Muscle layer of colon (tissue), 2 donors: ENCODE measurements around the gene CRACR2A.

Experiments used
- H3K27ac ChIP-seq: one replicate; pipeline ENCODE4 v1.7.0; 2013; ENCODE audit warnings: low read depth, mild to moderate bottlenecking, low read length, moderate library complexity
- H3K27me3 ChIP-seq, 2 donors: one replicate each; pipeline ENCODE4 v1.7.0; 2013; ENCODE audit warnings: low read length in 2 of 2, mild to moderate bottlenecking in 2 of 2; ENCODE audit not compliant: insufficient read depth in 2 of 2, control insufficient read depth in 1 of 2
- H3K36me3 ChIP-seq: one replicate; pipeline ENCODE4 v1.7.0; 2013; ENCODE audit warnings: mild to moderate bottlenecking, low read length; ENCODE audit not compliant: insufficient read depth
- H3K4me1 ChIP-seq: one replicate; pipeline ENCODE4 v1.7.0; 2013; ENCODE audit warnings: mild to moderate bottlenecking, low read length; ENCODE audit not compliant: insufficient read depth
- H3K4me3 ChIP-seq, 2 donors: one replicate each; pipeline ENCODE4 v1.7.0; 2013; ENCODE audit warnings: low read length in 2 of 2, low read depth in 1 of 2, mild to moderate bottlenecking in 1 of 2, moderate library complexity in 1 of 2
- H3K9ac ChIP-seq: one replicate; pipeline ENCODE4 v1.7.0; 2013; ENCODE audit warnings: low read length
- H3K9me3 ChIP-seq: one replicate; pipeline ENCODE4 v1.7.0; 2013; ENCODE audit warnings: mild to moderate bottlenecking, low read length
- donor health status: abdominal sarcoma.
- donor health status: Adenocarcinoma of cecum.

CRACR2A gene

DNA sequence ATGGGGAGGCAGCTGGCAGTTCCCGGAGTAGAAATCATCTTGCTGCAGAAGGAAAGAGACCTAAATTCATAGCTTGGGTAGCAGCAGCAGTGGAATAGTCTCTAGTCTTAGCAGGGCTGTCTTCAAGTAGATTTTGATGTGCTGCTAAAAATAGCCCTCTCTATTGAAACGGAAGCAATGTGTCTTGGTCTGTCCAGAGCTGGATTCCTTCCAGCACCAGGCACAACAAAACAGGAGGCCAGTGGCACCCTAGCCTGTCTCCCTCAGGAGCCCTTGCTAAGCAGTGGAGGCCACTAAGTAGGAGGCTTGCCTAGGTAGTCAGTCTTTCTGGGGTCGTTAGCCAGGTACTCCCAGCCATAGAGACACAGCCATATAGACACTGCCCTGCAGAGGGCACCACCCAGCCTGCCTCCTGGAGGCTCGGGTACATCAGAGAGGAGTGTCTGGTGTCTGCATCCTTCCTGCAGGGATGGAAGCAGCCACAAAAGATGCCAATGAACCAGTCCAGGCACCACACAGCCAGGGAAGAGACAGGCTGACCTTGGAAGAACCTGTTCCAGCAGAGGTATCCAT is 97.5 kb downstream of the CRACR2A start:
- no peak overlapping the region for H3K27ac ChIP-seq

DNA sequence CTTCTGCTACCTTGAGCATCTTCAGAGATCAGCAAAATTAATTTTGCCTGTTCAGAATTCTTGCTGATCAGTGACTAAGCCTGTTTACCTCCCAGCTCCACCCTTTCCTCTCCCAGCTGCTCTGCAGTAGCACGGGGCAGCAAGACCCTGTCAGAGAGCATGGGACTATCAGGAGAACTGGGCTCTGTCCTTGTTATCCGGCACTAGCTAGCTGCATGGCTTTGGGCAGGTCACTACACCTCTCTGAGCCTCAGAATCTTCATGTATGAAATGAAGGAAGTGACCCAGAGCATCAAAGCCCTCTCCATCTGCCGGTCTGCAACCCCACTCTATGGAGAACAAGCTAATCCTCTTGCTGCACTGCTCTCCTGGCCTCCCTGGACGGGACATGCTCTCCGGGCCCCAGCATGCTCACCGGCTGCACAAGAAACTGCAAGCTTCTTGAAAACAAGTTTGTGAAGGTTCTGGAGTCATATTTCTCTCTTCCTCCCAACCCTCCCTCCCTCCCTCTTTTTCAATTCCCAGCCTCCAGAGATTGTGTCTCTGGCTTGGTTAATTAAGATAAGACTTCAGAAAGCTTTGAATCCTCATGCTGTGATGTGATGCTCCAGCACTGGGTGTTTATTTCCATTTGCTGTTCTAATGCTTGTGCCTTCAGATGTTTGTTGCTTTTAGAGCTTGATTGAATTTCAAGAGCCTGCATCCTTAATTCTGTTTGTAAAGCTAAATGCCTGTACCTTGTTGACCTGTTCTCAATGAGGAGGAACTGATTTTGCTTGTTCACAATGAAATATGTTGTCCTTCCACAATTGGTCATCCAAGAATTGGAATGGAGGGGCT is 101.1 kb downstream of the CRACR2A start:
- H3K27me3 ChIP-seq: no peaks in the 10 kb centered on the region
- no peak overlapping the region for H3K4me3 ChIP-seq
- no peaks in the 10 kb centered on the region for H3K36me3 ChIP-seq
- H3K9me3 ChIP-seq: no peaks in the 10 kb centered on the region
- H3K9ac ChIP-seq: no peak overlapping the region
- no peak overlapping the region for H3K27ac ChIP-seq
- peaks cover 4% of the 10 kb centered on the region for H3K4me1 ChIP-seq

More for the DNA sequence above, 97.5 kb downstream of the CRACR2A start:
- Histone ChIP-seq H3K4me3 (no peak overlapping the region), H3K4me1 (peaks cover 4% of the 10 kb centered on the region), H3K27me3 (no peaks in the 10 kb centered on the region), H3K36me3 (no peaks in the 10 kb centered on the region), H3K9ac (no peak overlapping the region), H3K9me3 (no peaks in the 10 kb centered on the region)

DNA sequence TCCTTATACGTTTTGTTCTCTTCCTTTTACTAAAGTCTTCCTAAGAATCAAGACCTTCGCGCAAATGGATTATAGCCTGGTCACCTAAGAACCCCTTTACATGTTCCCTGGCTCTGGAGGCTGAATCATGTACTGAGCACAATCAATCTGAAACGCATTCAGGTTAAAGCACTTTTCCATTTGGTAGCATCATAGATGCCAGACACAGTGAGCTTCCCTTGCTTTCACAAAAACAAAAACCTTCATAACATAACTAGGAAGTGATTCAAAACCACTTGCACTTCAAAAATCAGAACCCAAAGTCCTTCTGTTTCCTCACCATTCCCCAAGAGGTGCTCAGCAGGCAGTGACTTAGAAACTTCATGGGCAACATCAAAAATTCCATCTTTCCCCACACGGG is 105.4 kb downstream of the CRACR2A start:
- no peaks in the 10 kb centered on the region for H3K27me3 ChIP-seq
- H3K9me3 ChIP-seq: no peaks in the 10 kb centered on the region
- H3K4me3 ChIP-seq: no peak overlapping the region
- H3K9ac ChIP-seq: no peak overlapping the region
- H3K36me3 ChIP-seq: no peaks in the 10 kb centered on the region
- H3K27ac ChIP-seq: no peak overlapping the region
- H3K4me1 ChIP-seq: no peaks in the 10 kb centered on the region

DNA sequence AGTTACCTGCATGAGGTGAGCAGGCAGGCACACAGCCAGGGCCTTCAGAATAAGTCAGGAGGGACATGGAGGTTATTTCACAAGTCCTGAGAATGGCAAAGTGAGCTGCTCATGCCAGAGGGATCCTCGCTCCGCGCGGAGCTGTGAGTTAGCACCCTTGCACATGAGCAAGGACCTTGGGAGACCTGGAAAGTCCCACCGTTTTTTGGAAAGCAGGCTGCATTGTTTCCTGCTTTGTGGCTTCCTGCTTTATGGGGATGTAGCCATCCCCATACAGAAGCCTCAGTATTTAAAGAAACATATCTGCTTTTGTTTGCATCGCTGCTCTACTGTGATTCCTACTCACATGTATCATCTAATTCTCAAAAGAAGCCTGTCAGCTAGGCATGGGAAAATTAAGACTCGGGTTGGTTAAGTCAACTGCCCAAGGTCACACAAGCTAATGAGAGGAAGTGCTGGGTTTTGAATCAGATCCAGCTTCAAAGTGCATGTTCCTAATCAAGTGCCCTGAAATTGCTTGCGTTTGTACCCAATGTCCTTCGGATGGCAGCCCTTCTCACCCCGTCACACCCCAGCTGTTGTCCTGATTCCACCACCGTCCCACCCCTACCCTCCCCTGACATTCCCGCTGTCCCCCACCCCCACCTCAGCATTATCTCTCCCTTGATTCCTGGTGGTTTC is 106.2 kb downstream of the CRACR2A start:
- no peaks in the 10 kb centered on the region for H3K36me3 ChIP-seq
- H3K4me3 ChIP-seq: no peak overlapping the region
- no peaks in the 10 kb centered on the region for H3K4me1 ChIP-seq
- H3K9me3 ChIP-seq: no peaks in the 10 kb centered on the region
- H3K27me3 ChIP-seq: no peaks in the 10 kb centered on the region
- H3K9ac ChIP-seq: no peak overlapping the region
- no peak overlapping the region for H3K27ac ChIP-seq

DNA sequence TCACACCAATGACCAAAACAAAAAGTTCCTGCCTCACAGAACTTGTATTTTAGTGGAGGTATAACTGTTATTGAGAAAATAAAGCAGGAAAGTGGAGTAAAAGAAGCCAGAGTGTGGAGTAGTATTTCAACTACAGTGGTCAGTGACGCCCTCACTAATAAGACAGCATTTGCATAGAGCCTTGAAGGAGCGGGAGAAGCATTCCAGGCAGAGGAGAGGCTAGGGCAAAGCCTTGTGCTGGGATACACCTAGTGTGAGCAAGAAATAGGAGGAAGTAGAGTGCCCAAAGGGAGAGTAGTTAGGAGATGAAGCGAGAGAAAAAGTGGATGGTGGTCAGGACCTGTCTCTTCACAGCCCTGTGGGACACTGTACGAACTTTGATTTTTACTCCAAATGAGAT is 107.8 kb downstream of the CRACR2A start:
- no peak overlapping the region for H3K4me3 ChIP-seq
- no peak overlapping the region for H3K27ac ChIP-seq
- H3K9me3 ChIP-seq: no peaks in the 10 kb centered on the region
- H3K36me3 ChIP-seq: no peaks in the 10 kb centered on the region
- H3K9ac ChIP-seq: no peak overlapping the region
- H3K27me3 ChIP-seq: no peaks in the 10 kb centered on the region
- no peaks in the 10 kb centered on the region for H3K4me1 ChIP-seq

DNA sequence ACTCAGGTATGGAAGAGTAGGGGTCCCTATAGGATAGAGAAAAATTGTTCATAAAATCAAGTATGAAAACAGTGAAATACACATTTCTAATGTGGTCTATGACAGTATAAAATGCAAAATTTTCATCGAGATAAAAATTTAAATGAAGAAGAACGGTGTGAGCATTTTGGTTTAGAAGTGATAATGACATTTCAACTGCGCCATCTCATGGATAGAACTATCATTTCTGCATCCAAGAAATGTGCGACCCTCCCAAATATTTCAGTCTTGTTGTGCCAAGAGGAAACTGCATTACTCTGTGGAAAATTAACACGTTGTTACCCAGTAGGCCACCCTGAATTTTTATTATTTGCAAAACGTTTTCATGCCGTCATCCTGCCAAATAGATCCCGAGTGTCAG is 108.8 kb downstream of the CRACR2A start:
- Histone ChIP-seq H3K9ac (no peak overlapping the region), H3K4me3 (no peak overlapping the region), H3K4me1 (no peaks in the 10 kb centered on the region), H3K36me3 (no peaks in the 10 kb centered on the region), H3K9me3 (no peaks in the 10 kb centered on the region), H3K27me3 (no peaks in the 10 kb centered on the region), H3K27ac (no peak overlapping the region)

DNA sequence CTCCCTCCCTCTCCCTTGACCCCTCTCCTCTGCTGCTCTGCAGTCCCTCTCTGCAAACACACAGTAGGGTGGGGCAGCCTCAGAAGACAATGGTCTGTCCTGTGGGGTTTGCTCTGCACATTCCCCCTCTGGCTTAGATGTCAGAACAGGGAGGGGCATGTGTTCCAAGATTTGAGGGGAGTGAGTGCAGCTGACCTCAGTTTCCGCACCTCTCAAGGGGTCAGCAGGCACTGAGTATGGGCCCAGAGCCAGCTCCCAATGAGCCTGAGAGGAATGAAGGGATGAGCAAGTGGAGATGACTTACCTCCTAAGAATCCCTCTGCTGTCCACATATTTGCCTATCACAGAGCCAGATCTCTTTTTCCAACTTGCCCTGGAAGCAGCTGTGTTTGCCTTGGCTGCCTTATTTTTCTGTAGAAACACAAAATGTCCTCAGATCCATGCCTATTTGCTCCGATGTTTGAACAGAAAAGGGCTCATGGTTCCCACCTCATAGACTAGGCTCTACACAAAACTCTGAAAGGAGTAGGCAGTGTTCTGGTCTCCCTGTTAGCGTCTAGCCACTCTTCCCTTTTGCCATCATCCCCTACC is 111.4 kb downstream of the CRACR2A start:
- Histone ChIP-seq H3K4me3 (no peak overlapping the region), H3K9me3 (no peaks in the 10 kb centered on the region), H3K27ac (no peak overlapping the region), H3K36me3 (no peaks in the 10 kb centered on the region), H3K9ac (no peak overlapping the region), H3K27me3 (no peaks in the 10 kb centered on the region), H3K4me1 (no peaks in the 10 kb centered on the region)

DNA sequence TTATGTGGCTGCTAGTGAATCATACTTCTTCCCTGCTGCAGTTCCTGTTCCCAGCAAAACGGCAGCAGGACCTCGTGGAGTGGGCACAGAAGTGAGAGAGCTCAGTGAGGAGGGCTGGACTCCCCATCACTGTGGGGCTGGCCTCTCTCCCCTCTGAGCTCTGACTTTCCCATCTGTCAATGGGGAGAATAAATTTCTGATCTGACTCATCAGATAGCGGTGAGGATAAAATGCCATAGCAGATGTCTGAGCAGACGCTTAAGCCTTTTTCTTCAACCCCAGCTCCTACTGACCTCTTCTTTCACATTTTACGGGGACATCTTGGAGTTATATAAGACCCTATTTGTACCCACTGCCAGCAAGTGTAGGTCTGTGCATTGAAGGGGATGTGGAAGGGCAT is 116.6 kb downstream of the CRACR2A start:
- H3K9ac ChIP-seq: no peak overlapping the region
- H3K9me3 ChIP-seq: no peaks in the 10 kb centered on the region

DNA sequence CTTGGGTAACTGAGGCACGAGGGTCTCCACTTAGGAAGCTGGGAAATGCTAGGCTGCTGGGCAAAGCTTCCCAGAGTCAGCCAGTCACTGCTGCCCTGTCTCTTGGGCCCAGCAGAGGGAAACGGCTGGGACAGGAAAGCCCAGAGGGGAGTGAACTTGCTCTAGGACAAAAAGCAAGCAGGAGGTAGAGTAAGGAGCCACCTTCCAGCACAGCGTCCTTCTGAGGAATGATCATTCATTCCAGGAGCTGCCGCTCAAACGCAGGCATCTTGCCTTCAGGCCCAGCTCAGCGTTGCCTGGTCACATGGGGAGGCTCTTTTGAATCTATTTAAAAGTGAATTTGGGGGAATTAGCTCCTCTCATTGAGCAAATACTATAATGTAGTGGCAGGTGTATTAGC is 118.6 kb downstream of the CRACR2A start:
- no peaks in the 10 kb centered on the region for H3K27me3 ChIP-seq
- H3K9ac ChIP-seq: no peak overlapping the region
- no peaks in the 10 kb centered on the region for H3K36me3 ChIP-seq
- H3K9me3 ChIP-seq: no peaks in the 10 kb centered on the region
- no peak overlapping the region for H3K4me3 ChIP-seq
- no peaks in the 10 kb centered on the region for H3K4me1 ChIP-seq
- H3K27ac ChIP-seq: no peak overlapping the region

More for the DNA sequence above, 116.6 kb downstream of the CRACR2A start:
- no peak overlapping the region for H3K4me3 ChIP-seq
- no peaks in the 10 kb centered on the region for H3K4me1 ChIP-seq
- H3K27ac ChIP-seq: no peak overlapping the region
- no peaks in the 10 kb centered on the region for H3K27me3 ChIP-seq
- no peaks in the 10 kb centered on the region for H3K36me3 ChIP-seq

DNA sequence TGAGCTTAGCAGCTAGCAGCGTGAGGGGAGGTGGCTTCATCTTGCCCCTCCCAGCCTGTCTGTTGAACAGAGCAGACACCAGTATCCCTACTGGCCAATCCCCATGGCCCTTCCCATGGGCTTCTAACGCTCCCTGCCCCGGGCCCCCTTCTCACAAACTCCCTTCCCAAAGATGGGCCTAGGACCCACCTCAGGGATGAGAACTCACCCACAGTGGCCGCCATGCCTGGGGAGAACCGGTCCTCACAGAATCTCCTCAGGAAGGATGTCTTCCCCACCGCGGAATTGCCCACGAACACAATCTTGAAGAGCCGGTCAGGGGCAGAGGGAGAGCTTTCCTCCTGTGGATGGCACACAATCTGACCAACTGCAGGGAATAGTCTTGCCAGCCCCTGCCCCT is 119.5 kb downstream of the CRACR2A start:
- Histone ChIP-seq H3K4me1 (no peaks in the 10 kb centered on the region), H3K9me3 (no peaks in the 10 kb centered on the region), H3K36me3 (no peaks in the 10 kb centered on the region), H3K9ac (no peak overlapping the region), H3K4me3 (no peak overlapping the region), H3K27me3 (no peaks in the 10 kb centered on the region), H3K27ac (no peak overlapping the region)

DNA sequence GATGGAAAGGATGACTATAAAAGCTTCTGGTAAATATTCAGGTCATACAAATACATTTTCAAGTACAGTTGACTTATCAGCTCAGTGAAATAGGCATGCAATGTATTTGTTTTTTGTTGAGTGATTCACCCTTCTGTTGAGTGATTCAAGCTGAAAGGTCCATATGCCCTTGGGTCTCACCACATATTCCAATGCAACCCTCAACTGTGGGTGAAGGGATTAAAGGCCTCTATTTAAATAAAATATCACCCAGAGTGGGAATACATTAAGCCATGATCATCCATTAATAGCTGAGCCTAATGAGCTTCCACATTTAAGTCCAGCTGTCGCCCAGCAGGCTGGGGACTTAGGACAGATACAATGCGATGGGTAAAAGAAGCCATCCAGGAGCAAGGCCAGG is 120.2 kb downstream of the CRACR2A start:
- no peak overlapping the region for H3K4me3 ChIP-seq
- H3K27ac ChIP-seq: no peak overlapping the region
- no peaks in the 10 kb centered on the region for H3K36me3 ChIP-seq
- no peaks in the 10 kb centered on the region for H3K9me3 ChIP-seq
- no peak overlapping the region for H3K9ac ChIP-seq
- no peaks in the 10 kb centered on the region for H3K4me1 ChIP-seq
- no peaks in the 10 kb centered on the region for H3K27me3 ChIP-seq
